ENCODE measurements around the gene KRTAP5-8. TPM values are rescaled to one million over a fixed set of nuclear protein-coding genes. Genes with fewer than 3 reads are reported as not detected.

Gene KRTAP5-8
- total RNA-seq, 1 experiment from 2014 or later = not detected

DNA sequence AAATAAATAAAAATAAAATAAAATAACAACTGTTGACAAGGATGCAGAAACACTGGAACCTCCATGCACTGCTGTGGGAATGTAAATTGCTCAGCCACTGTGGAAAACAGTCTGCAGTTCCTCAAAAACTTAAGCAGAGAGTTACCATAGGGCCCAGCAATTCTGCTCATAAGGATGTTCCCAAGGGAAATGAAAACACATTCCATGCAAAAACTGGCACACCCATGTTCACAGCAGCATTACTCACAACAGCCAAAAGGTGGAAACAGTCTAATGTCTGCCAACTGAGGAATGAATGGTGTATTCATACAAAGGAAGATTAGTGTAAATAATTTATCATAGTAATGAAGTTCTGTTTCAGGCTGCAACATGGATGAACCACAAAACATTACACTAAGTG lies 24.3 kb downstream of the KRTAP5-8 start:
- Histone ChIP-seq H3K36me3 (ENCODE audit: insufficient read depth, low read length, poor library complexity, severe bottlenecking) (no peaks in the 10 kb centered on the region), H3K27me3 (replicated peaks; ENCODE audit: insufficient read depth, low read depth, low read length, poor library complexity) (peaks cover 10% of the 10 kb centered on the region), H3K9me3 (ENCODE audit: low read depth, low read length, poor library complexity, severe bottlenecking) (no peaks in the 10 kb centered on the region), H3K27ac (ENCODE audit: low read depth, low read length, poor library complexity, severe bottlenecking) (no peak overlapping the region), H3K4me3 (ENCODE audit: low read depth, low read length, poor library complexity, severe bottlenecking) (no peak overlapping the region), H3K4me1 (ENCODE audit: insufficient read depth, low read length, poor library complexity, severe bottlenecking) (no peaks in the 10 kb centered on the region)
- peak; percentile 18 for DNase-seq (ENCODE audit: low spot score)
- intact Hi-C loops (cut with micrococcal nuclease; ENCODE audit: unreplicated experiment) = no loop called here
- ChIA-PET CTCF (interaction anchor here (0.6 kb wide), 1 partner anchor 18 kb away, joined by 3 read pairs; no protein-coding TSS in a partner anchor), POLR2A (ENCODE audit: low non-redundant PET) (no interaction called here)
- TF ChIP-seq, protein P1, sequence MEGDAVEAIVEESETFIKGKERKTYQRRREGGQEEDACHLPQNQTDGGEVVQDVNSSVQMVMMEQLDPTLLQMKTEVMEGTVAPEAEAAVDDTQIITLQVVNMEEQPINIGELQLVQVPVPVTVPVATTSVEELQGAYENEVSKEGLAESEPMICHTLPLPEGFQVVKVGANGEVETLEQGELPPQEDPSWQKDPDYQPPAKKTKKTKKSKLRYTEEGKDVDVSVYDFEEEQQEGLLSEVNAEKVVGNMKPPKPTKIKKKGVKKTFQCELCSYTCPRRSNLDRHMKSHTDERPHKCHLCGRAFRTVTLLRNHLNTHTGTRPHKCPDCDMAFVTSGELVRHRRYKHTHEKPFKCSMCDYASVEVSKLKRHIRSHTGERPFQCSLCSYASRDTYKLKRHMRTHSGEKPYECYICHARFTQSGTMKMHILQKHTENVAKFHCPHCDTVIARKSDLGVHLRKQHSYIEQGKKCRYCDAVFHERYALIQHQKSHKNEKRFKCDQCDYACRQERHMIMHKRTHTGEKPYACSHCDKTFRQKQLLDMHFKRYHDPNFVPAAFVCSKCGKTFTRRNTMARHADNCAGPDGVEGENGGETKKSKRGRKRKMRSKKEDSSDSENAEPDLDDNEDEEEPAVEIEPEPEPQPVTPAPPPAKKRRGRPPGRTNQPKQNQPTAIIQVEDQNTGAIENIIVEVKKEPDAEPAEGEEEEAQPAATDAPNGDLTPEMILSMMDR (conservative IDR thresholded peaks at IDR 0.05; ENCODE audit: low read depth, low read length) = no peak
- no peak for TF ChIP-seq EZH2 (IDR thresholded peaks at IDR 0.05; ENCODE audit: borderline replicate concordance, low read depth, low read length, poor library complexity, severe bottlenecking)
- BruUV-seq (replicated peaks) = no TSS peak

DNA sequence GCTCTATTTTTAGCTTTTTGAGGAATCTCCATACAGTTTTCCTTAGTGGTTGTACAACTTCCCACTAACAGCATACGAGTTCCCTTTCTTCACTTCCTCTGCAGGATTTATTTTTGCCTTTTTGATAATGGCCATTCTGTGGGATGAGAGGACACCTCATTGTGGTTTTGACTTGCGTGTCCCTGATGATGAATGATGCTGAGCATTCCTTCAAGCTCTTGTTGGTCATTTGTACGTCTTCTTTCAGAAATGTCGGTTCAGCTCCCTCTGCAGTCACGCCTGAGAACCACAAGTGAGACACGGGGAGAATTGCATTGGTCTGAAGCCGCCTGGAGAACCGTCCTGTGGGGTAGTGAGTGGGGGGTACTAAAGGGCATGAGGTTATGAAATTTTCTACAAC lies 25.6 kb downstream of the KRTAP5-8 start:
- ChIA-PET CTCF (interaction anchor here (0.6 to 1.0 kb wide), 3 partner anchors 16 to 144 kb away, joined by 3 to 5 read pairs (median 4); partner anchors contain the start of gene NADSYN1), POLR2A (ENCODE audit: low non-redundant PET) (no interaction called here)
- intact Hi-C loops (cut with micrococcal nuclease; ENCODE audit: unreplicated experiment) = no loop called here
- DNase-seq (ENCODE audit: low spot score) = peak; percentile 63
- H3K4me1 ChIP-seq (ENCODE audit: insufficient read depth, low read length, poor library complexity, severe bottlenecking) = no peaks in the 10 kb centered on the region
- no peak overlapping the region for H3K27ac ChIP-seq (ENCODE audit: low read depth, low read length, poor library complexity, severe bottlenecking)
- no peaks in the 10 kb centered on the region for H3K9me3 ChIP-seq (ENCODE audit: low read depth, low read length, poor library complexity, severe bottlenecking)
- H3K27me3 ChIP-seq (replicated peaks; ENCODE audit: insufficient read depth, low read depth, low read length, poor library complexity) = peaks cover 10% of the 10 kb centered on the region
- TF ChIP-seq, protein P1 (conservative IDR thresholded peaks at IDR 0.05; ENCODE audit: low read depth, low read length) = peak; percentile 74
- no peak for TF ChIP-seq EZH2 (IDR thresholded peaks at IDR 0.05; ENCODE audit: borderline replicate concordance, low read depth, low read length, poor library complexity, severe bottlenecking)
- H3K36me3 ChIP-seq (ENCODE audit: insufficient read depth, low read length, poor library complexity, severe bottlenecking) = no peaks in the 10 kb centered on the region
- no peak overlapping the region for H3K4me3 ChIP-seq (ENCODE audit: low read depth, low read length, poor library complexity, severe bottlenecking)
- no TSS peak for BruUV-seq (replicated peaks)

DNA sequence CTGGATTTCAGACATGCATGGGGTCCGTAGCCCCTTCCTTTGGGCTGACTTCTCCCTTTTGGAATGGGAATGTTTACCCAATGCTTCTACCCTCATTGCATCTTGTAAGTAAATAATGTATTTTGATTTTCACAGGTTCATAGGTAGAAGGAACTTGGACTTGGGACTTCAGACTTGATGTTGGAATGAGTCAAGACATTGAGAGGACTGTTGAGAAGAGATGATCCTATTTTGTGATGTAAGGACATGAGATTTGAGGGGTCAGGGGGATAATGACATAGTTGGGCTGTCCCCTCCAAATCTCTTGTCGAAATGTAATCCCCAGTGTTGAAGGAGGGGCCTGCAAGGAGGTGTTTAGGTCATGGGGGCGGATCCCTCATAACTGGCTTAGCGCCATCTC lies 26.6 kb downstream of the KRTAP5-8 start:
- no TSS peak for BruUV-seq (replicated peaks)
- Histone ChIP-seq H3K27ac (ENCODE audit: low read depth, low read length, poor library complexity, severe bottlenecking) (no peak overlapping the region), H3K36me3 (ENCODE audit: insufficient read depth, low read length, poor library complexity, severe bottlenecking) (no peaks in the 10 kb centered on the region), H3K27me3 (replicated peaks; ENCODE audit: insufficient read depth, low read depth, low read length, poor library complexity) (peaks cover 10% of the 10 kb centered on the region), H3K4me3 (ENCODE audit: low read depth, low read length, poor library complexity, severe bottlenecking) (no peak overlapping the region), H3K4me1 (ENCODE audit: insufficient read depth, low read length, poor library complexity, severe bottlenecking) (no peaks in the 10 kb centered on the region), H3K9me3 (ENCODE audit: low read depth, low read length, poor library complexity, severe bottlenecking) (no peaks in the 10 kb centered on the region)
- intact Hi-C loops (cut with micrococcal nuclease; ENCODE audit: unreplicated experiment) = no loop called here
- ChIA-PET POLR2A (ENCODE audit: low non-redundant PET) (no interaction called here), CTCF (no interaction called here)
- TF ChIP-seq EZH2 (IDR thresholded peaks at IDR 0.05; ENCODE audit: borderline replicate concordance, low read depth, low read length, poor library complexity, severe bottlenecking) = no peak
- TF ChIP-seq, protein P1 (conservative IDR thresholded peaks at IDR 0.05; ENCODE audit: low read depth, low read length) = no peak
- no peak for DNase-seq (ENCODE audit: low spot score)

All from A673 (cell line).